22Rv1 (cell line): Measurements from ENCODE around the gene BORCS8.

Experiments
- ZFX ChIP-seq: fragments of 450-650 bp; IDR thresholded peaks from 2 replicates; pipeline ENCODE4 v1.6.1; 2017; ENCODE audit warnings: antibody characterized with exemption, borderline replicate concordance
- TF ChIP-seq, protein P1 (sequence below): fragments of 450-650 bp; IDR thresholded peaks from 2 replicates; pipeline ENCODE4 v1.5.1; 2017; ENCODE audit warnings: mild to moderate bottlenecking

DNA sequence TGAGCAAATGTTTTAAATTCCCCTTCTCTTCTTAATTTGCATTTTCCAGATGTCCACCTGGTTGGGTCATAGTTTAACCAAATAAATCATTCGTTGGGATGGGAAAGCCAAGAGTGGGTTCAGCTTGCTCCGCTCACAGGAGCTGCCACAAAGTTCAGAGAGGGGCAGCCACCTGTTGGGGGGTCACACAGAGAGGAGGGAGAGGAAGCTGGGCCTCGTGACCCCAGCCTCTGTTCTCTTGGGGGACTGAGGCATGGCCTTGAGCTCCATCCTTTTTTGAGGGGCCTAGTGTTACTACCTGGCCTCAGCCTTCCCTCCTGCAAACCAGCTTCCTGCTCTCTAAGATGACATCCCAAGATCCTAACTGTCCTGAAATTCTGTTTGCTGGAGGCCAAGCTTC lies 24.3 kb downstream of the BORCS8 start:
- TF ChIP-seq, protein P1, sequence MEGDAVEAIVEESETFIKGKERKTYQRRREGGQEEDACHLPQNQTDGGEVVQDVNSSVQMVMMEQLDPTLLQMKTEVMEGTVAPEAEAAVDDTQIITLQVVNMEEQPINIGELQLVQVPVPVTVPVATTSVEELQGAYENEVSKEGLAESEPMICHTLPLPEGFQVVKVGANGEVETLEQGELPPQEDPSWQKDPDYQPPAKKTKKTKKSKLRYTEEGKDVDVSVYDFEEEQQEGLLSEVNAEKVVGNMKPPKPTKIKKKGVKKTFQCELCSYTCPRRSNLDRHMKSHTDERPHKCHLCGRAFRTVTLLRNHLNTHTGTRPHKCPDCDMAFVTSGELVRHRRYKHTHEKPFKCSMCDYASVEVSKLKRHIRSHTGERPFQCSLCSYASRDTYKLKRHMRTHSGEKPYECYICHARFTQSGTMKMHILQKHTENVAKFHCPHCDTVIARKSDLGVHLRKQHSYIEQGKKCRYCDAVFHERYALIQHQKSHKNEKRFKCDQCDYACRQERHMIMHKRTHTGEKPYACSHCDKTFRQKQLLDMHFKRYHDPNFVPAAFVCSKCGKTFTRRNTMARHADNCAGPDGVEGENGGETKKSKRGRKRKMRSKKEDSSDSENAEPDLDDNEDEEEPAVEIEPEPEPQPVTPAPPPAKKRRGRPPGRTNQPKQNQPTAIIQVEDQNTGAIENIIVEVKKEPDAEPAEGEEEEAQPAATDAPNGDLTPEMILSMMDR: no peak
- no peak for TF ChIP-seq ZFX
